K562 (cell line): Measurements from ENCODE around the gene FSTL4. TPM values are rescaled to one million over a fixed set of nuclear protein-coding genes. Genes with fewer than 3 reads are reported as not detected.

ENCODE experiments used
- ATAC-seq: fragments of 200-7000 bp; cut with Tn5 transposase; 3 replicates; pipeline ENCODE4 v1.9.1; 2020; ENCODE audit warnings: moderate library complexity
- BruUV-seq: library from RNA; stranded (reverse); fragments of 400-500 nt; replicated peaks from 2 replicates; lab custom pipeline; 2021; lab: Mats Ljungman, UMichigan
- CTCF ChIA-PET: fragments of 300-600 bp; formaldehyde crosslinking; extraction: SDS; loops from one replicate; lab custom pipeline; 2021; ENCODE audit warnings: low intra/inter-chr PET ratio; lab: Yijun Ruan, JAX
- POLR2A ChIA-PET: fragments of 300-600, 350-650 bp; sonication (Branson Sonifier 250); formaldehyde crosslinking; extraction: SDS; loops from one replicate; lab custom pipeline; 2021; ENCODE audit warnings: antibody characterized with exemption, inconsistent platforms; lab: Yijun Ruan, JAX
- DNase-seq, 4 experiments: peaks; one replicate each; pipeline versions ENCODE4 v3.0.0 to v3.0.0-alpha.2; 2011 to 2018; ENCODE audit warnings: low spot score in 3 of 4, mixed read lengths in 3 of 4; ENCODE audit errors: extremely low read depth in 1 of 4
- FAIRE-seq: peaks from 2 replicates; lab custom pipeline; 2011; peaks lifted over from hg19 to GRCh38; lab: Jason Lieb, UNC
- H2AFZ ChIP-seq: 2 replicates; pipeline ENCODE4 v1.6.0; 2011; ENCODE audit warnings: low read depth, low read length, control low read depth, inconsistent platforms
- H3K27ac ChIP-seq: fragments of 200-600 bp; 3 replicates; pipeline ENCODE4 v1.8.0; 2011; ENCODE audit warnings: low read depth, mild to moderate bottlenecking, control low read depth, inconsistent platforms, low read length, moderate library complexity, mixed read lengths; ENCODE audit errors: extremely low read depth
- H3K27me3 ChIP-seq, 2 experiments: fragments of 300-600 bp in 1 of 2; 2 replicates in 1 of 2; 3 replicates in 1 of 2; pipeline versions ENCODE4 v1.6.0 to v1.8.0; 2011; ENCODE audit warnings: inconsistent platforms in 2 of 2, low read length in 2 of 2, mild to moderate bottlenecking in 1 of 2, mixed read lengths in 1 of 2, moderate library complexity in 1 of 2; ENCODE audit not compliant: control insufficient read depth in 2 of 2, insufficient read depth in 2 of 2
- H3K36me3 ChIP-seq: fragments of 300-600 bp; 3 replicates; pipeline ENCODE4 v1.8.0; 2011; ENCODE audit warnings: mild to moderate bottlenecking, low read length, inconsistent platforms; ENCODE audit not compliant: control insufficient read depth, insufficient read depth
- H3K4me1 ChIP-seq, 2 experiments: fragments of 200-600 bp in 1 of 2; replicated peaks in 1 of 2; 2 replicates in 1 of 2; 3 replicates in 1 of 2; pipeline versions ENCODE4 v1.5.1 to v1.8.0; 2011; ENCODE audit warnings: inconsistent platforms in 2 of 2, low read length in 2 of 2, mild to moderate bottlenecking in 1 of 2, mixed read lengths in 1 of 2, moderate library complexity in 1 of 2; ENCODE audit not compliant: control insufficient read depth in 2 of 2, insufficient read depth in 2 of 2
- H3K4me2 ChIP-seq: 2 replicates; pipeline ENCODE4 v1.6.1; 2011; ENCODE audit warnings: low read length, control low read depth, inconsistent platforms, mixed read lengths; ENCODE audit not compliant: insufficient read depth
- H3K4me3 ChIP-seq: fragments of 200-600 bp; sonication (generic), shearing (Covaris generic); 2 replicates; pipeline ENCODE4 v1.5.1; 2016; ENCODE audit warnings: control low read depth, inconsistent platforms
- H3K79me2 ChIP-seq: fragments of 200-600 bp; 3 replicates; pipeline ENCODE4 v1.8.0; 2011; ENCODE audit warnings: low read length, inconsistent platforms; ENCODE audit not compliant: control insufficient read depth, insufficient read depth
- H3K9ac ChIP-seq, 2 experiments: 2 replicates each; pipeline versions ENCODE4 v1.6.0 to v1.6.1; 2011; ENCODE audit warnings: low read depth in 2 of 2, low read length in 2 of 2, control low read depth in 1 of 2, inconsistent platforms in 1 of 2, mild to moderate bottlenecking in 1 of 2, mixed read lengths in 1 of 2; ENCODE audit not compliant: insufficient read depth in 1 of 2
- H3K9me1 ChIP-seq: one replicate; pipeline ENCODE4 v1.6.0; 2011; ENCODE audit warnings: inconsistent platforms, mild to moderate bottlenecking, low read length, moderate library complexity; ENCODE audit not compliant: control insufficient read depth, insufficient read depth
- H3K9me3 ChIP-seq: replicated peaks from 2 replicates; pipeline ENCODE4 v1.5.1; 2011; ENCODE audit warnings: low read depth, low read length, inconsistent platforms; ENCODE audit not compliant: control insufficient read depth, insufficient read depth
- H4K20me1 ChIP-seq: replicated peaks from 2 replicates; pipeline ENCODE4 v1.6.1; 2011; ENCODE audit warnings: low read length, inconsistent platforms, mixed read lengths; ENCODE audit not compliant: control insufficient read depth, insufficient read depth
- CREB1 ChIP-seq, 2 experiments: sonication (generic) in 1 of 2; formaldehyde crosslinking in 1 of 2; IDR thresholded peaks; 2 replicates each; pipeline versions ENCODE4 v1.6.1 to v1.8.0; 2012 to 2022; ENCODE audit warnings: inconsistent platforms in 1 of 2, mild to moderate bottlenecking in 1 of 2, missing genetic modification reagents in 1 of 2, moderate library complexity in 1 of 2
- ZFPM2 ChIP-seq: fragments of 250-450 bp; sonication (Bioruptor Pico); IDR thresholded peaks from 2 replicates; pipeline ENCODE4 v1.5.1; 2022; ENCODE audit warnings: mild to moderate bottlenecking
- WGBS: fragments of 100-300 bp; shearing (Covaris generic); methylation state at CpG from one replicate; pipeline ENCODE4 v1.1.6; 2016; ENCODE audit warnings: low coverage, mixed read lengths; ENCODE audit not compliant: insufficient coverage; ENCODE audit errors: missing lambda C conversion rate; 5-methylcytosine and 5-hydroxymethylcytosine counted together
- in situ Hi-C: fragments of 300-500 bp; cut with MboI; formaldehyde crosslinking; loops from 4 replicates; pipeline ENCODE4 v1.15.0; 2018; ENCODE audit warnings: inconsistent platforms, mixed read lengths
- intact Hi-C: fragments of 100-400 bp; cut with micrococcal nuclease; formaldehyde crosslinking; loops from 2 replicates; pipeline ENCODE4 v1.14.2; 2022
- polyA plus RNA-seq, 8 experiments: library from polyadenylated mRNA; depleted of rRNA in 4 of 8; stranded (reverse) in 5 of 8; unstranded in 3 of 8; fragments of >200 nt; fragmentation: Nextera tagmentation in 2 of 8; fragmentation: Illumina TruSeq in 1 of 8; extraction: Ambion mirVana in 2 of 8; extraction: Trizol in 1 of 8; gene quantifications; 2 replicates each; pipeline versions ENCODE4 v1.2.1 to v1.2.3, GENCODE V29; 2011 to 2014; ENCODE audit warnings: inconsistent platforms in 1 of 8, missing spikeins in 1 of 8
- total RNA-seq, 7 experiments: library from RNA; depleted of rRNA in 6 of 7; stranded (reverse); fragments of >200 nt in 6 of 7; fragmentation: Illumina TruSeq in 2 of 7; extraction: Trizol in 2 of 7; gene quantifications; 2 replicates each; pipeline versions ENCODE4 v1.2.1 to v1.2.3, GENCODE V29; 2011 to 2021; ENCODE audit warnings: low replicate concordance in 1 of 7
- TF ChIP-seq, protein P1 (sequence below): sonication (generic); formaldehyde crosslinking; IDR thresholded peaks from 2 replicates; pipeline ENCODE4 v1.8.0; 2022; ENCODE audit warnings: missing genetic modification reagents, mild to moderate bottlenecking, moderate library complexity, borderline replicate concordance

Gene FSTL4
- total and polyA plus RNA-seq, 9 of the 15 experiments (the other 6 are each of a cell fraction or from before 2014, with no cell fraction given): 0.08 to 0.18 (median 0.10) TPM; not detected in 5

DNA sequence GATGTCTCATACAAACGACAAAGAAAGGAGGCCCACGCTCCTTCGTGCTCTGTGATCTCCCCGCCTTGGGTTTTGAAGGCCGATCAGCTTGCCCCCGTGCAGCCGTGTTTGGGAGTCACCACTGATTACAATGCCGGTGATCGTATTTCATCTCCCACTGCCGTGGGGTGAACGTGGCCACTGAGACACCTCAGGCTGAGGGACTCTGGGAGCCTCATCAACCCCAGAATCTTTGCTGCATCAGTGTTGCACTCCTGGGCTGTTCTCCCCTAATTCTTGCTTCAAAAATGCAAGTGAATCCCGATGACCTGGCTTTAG, 366.3 kb downstream of the FSTL4 start:
- TF ChIP-seq, protein P1, sequence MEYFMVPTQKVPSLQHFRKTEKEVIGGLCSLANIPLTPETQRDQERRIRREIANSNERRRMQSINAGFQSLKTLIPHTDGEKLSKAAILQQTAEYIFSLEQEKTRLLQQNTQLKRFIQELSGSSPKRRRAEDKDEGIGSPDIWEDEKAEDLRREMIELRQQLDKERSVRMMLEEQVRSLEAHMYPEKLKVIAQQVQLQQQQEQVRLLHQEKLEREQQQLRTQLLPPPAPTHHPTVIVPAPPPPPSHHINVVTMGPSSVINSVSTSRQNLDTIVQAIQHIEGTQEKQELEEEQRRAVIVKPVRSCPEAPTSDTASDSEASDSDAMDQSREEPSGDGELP (CRISPR knock-in tag): 0 out of 2 replicates have a peak, but pooled peaks have one; percentile 0
- TF ChIP-seq ZFPM2 (CRISPR knock-in tag) (no peak), CREB1 (IDR thresholded peaks at IDR 0.05) (no peak), CREB1 (CRISPR knock-in tag; IDR thresholded peaks at IDR 0.05) (0 out of 2 replicates have a peak, but pooled peaks have one; percentile 2)
- TF ChIP-seq, all 486 proteins: peak for 2
- Histone ChIP-seq H3K27ac (no peak overlapping the region), H3K4me2 (no peak overlapping the region), H3K9me1 (peaks cover 3% of the 10 kb centered on the region), H3K4me1 (peaks cover 32 to 50% of the 10 kb centered on the region in 2 experiments), H4K20me1 (0 out of 2 replicates have a peak, but pooled peaks cover 9% of the 10 kb centered on the region), H3K27me3 (peaks cover 3 to 9% of the 10 kb centered on the region in 2 experiments; a peak in 3 of 5 replicates), H3K36me3 (no peaks in the 10 kb centered on the region), H2AFZ (peak overlapping the region; percentile 46; the same call in 1 of the 2 replicates), H3K4me3 (no peak overlapping the region), H3K79me2 (no peaks in the 10 kb centered on the region), H3K9me3 (no peaks in the 10 kb centered on the region), H3K9ac (no peak overlapping the region; a peak in 1 of 4 replicates)
- CTCF ChIA-PET: no interaction called here
- POLR2A ChIA-PET: no interaction called here
- intact Hi-C loops: no loop called here
- in situ Hi-C loops: loop anchor here (5.0 kb wide), 1 partner anchor 124 kb away; no protein-coding TSS in a partner anchor
- DNase-seq: no peak
- no peak for FAIRE-seq
- no TSS peak for BruUV-seq
- 43% methylated on average over 12 of the region's 12 CpGs for WGBS
- no peak for ATAC-seq
